ENCODE measurements around the gene FARSA.
"Not testable (repeated sequence)": the region's sequence is repeated elsewhere in the genome, so short reads cannot be mapped to it uniquely, and the experiment has no call there.

The FARSA gene

GRCh38 chr19:12933287-12934072 is at the start of gene FARSA:
Gene FARSA (minus strand): TSS chr19:12933711. CDS start chr19:12933696, 15 bp downstream.
- peak; percentile 85 for DNase-seq

- DNase-seq = no peak
These were observed 49.6 kb upstream of the FARSA start for GRCh38 chr19:12983091-12983490.

GRCh38 chr19:12982648-12983047 is 49.1 kb upstream of the FARSA start:
- no peak for DNase-seq

GRCh38 chr19:12979974-12980373 is 46.5 kb upstream of the FARSA start:
- DNase-seq = no peak

- not testable (repeated sequence) for DNase-seq
These were observed 42.6 kb upstream of the FARSA start for GRCh38 chr19:12976109-12976508.

- no peak for DNase-seq
These were observed 41.8 kb upstream of the FARSA start for GRCh38 chr19:12975221-12975741.

GRCh38 chr19:12974301-12975220 is 41.0 kb upstream of the FARSA start:
- DNase-seq = no peak

GRCh38 chr19:12973236-12973635 is 39.7 kb upstream of the FARSA start:
- no peak for DNase-seq

GRCh38 chr19:12970070-12970820 is 36.7 kb upstream of the FARSA start:
- DNase-seq = no peak

- peak; percentile 16 for DNase-seq
These were observed 35.9 kb upstream of the FARSA start, which contains the start of gene DAND5 for GRCh38 chr19:12969292-12969988. Gene DAND5 (plus strand): TSS chr19:12969576. CDS start chr19:12969661, 85 bp downstream.

- no peak for DNase-seq
These were observed 34.4 kb upstream of the FARSA start for GRCh38 chr19:12967907-12968306.

- DNase-seq = no peak
These were observed 32.3 kb upstream of the FARSA start for GRCh38 chr19:12965812-12966135.

GRCh38 chr19:12965017-12965811 is 31.7 kb upstream of the FARSA start:
- peak; percentile 48 for DNase-seq

GRCh38 chr19:12959481-12959880 is 26.0 kb upstream of the FARSA start:
- DNase-seq = no peak

GRCh38 chr19:12957389-12957952 is 24.0 kb upstream of the FARSA start:
- not testable (repeated sequence) for DNase-seq

GRCh38 chr19:12956446-12957388 is 23.2 kb upstream of the FARSA start, which contains the start of gene GADD45GIP1:
Gene GADD45GIP1 (minus strand): TSS chr19:12957223. CDS start chr19:12957212, 11 bp downstream.
- peak; percentile 69 for DNase-seq

GRCh38 chr19:12955996-12956395 is 22.5 kb upstream of the FARSA start:
- DNase-seq = no peak

GRCh38 chr19:12955575-12955974 is 22.1 kb upstream of the FARSA start:
- not testable (repeated sequence) for DNase-seq

- DNase-seq = no peak
These were observed 21.1 kb upstream of the FARSA start for GRCh38 chr19:12954612-12954962.

All from NCI-H226 (cell line).